Tibial artery (tissue), 4 donors: ENCODE measurements around the gene RPL11.

Experiments used
- DNase-seq, 2 donors: peaks; one replicate each; pipeline ENCODE4 v3.0.0-alpha.2; 2019
- H3K27ac ChIP-seq, 2 donors: fragments of 200-600 bp; sonication (generic) in 1 of 2; 1 replicate in 1 of 2; 2 replicates in 1 of 2; pipeline ENCODE4 v1.5.1; 2018 to 2019; ENCODE audit warnings: mild to moderate bottlenecking in 1 of 2
- H3K27me3 ChIP-seq, 2 donors: fragments of 200-600 bp; sonication (generic) in 1 of 2; one replicate each; pipeline versions ENCODE4 v1.5.1 to v1.6.0; 2016 to 2019
- H3K36me3 ChIP-seq, 3 donors: fragments of 200-600 bp; sonication (generic) in 2 of 3; one replicate each; pipeline ENCODE4 v1.5.1; 2016 to 2019; ENCODE audit warnings: mild to moderate bottlenecking in 2 of 3
- H3K4me1 ChIP-seq, 4 donors: fragments of 200-600 bp; sonication (generic) in 2 of 4; 1 replicate in 3 of 4; 2 replicates in 1 of 4; pipeline ENCODE4 v1.5.1; 2016 to 2019
- H3K4me3 ChIP-seq, 2 donors: fragments of 200-600 bp; sonication (generic) in 1 of 2; 1 replicate in 1 of 2; 2 replicates in 1 of 2; pipeline ENCODE4 v1.5.1; 2018 to 2019; ENCODE audit warnings: mild to moderate bottlenecking in 2 of 2
- H3K9me3 ChIP-seq, 3 donors: fragments of 200-600 bp; sonication (generic) in 1 of 3; one replicate each; pipeline ENCODE4 v1.5.1; 2016 to 2019
- CTCF ChIP-seq, 2 experiments: fragments of 200-600 bp in 1 of 2; fragments of 450-650 bp in 1 of 2; IDR thresholded peaks; one replicate each; pipeline ENCODE4 v1.5.1; 2017 to 2019; ENCODE audit warnings: antibody characterized with exemption in 2 of 2, mild to moderate bottlenecking in 1 of 2, moderate library complexity in 1 of 2
- intact Hi-C: fragments of 100-400 bp; cut with DNase I; formaldehyde crosslinking; loops from one replicate; pipeline ENCODE4 v1.15.0; 2023; ENCODE audit warnings: low total_unique reads

RPL11 gene

GRCh38 chr1:23660671-23661070, 30.9 kb upstream of the RPL11 start:
- H3K9me3 ChIP-seq, result no peaks in the 10 kb centered on the region
- H3K4me1 ChIP-seq, result no peaks in the 10 kb centered on the region
- no peak overlapping the region for H3K4me3 ChIP-seq
- peaks cover 0 to 15% of the 10 kb centered on the region in 2 donors for H3K27me3 ChIP-seq
- DNase-seq, result no peak
- H3K27ac ChIP-seq, result no peak overlapping the region
- TF ChIP-seq CTCF (IDR thresholded peaks at IDR 0.05), result no peak
- intact Hi-C loops, result no loop called here
- H3K36me3 ChIP-seq, result no peaks in the 10 kb centered on the region

GRCh38 chr1:23661887-23662286, 29.7 kb upstream of the RPL11 start:
- TF ChIP-seq CTCF (IDR thresholded peaks at IDR 0.05), result no peak
- H3K27ac ChIP-seq, result no peak overlapping the region
- no peak overlapping the region for H3K4me3 ChIP-seq
- no peaks in the 10 kb centered on the region for H3K36me3 ChIP-seq
- peaks cover 0 to 13% of the 10 kb centered on the region in 2 donors for H3K27me3 ChIP-seq
- intact Hi-C loops, result no loop called here
- no peak for DNase-seq
- no peaks in the 10 kb centered on the region for H3K4me1 ChIP-seq
- H3K9me3 ChIP-seq, result no peaks in the 10 kb centered on the region

- no peaks in the 10 kb centered on the region for H3K36me3 ChIP-seq
- intact Hi-C loops, result no loop called here
- H3K4me1 ChIP-seq, result no peaks in the 10 kb centered on the region
- no peak for TF ChIP-seq CTCF (IDR thresholded peaks at IDR 0.05)
- no peaks in the 10 kb centered on the region for H3K9me3 ChIP-seq
- no peak overlapping the region for H3K27ac ChIP-seq
- H3K4me3 ChIP-seq, result no peak overlapping the region
- no peak for DNase-seq
- peaks cover 0 to 12% of the 10 kb centered on the region in 2 donors for H3K27me3 ChIP-seq
Observed at GRCh38 chr1:23664837-23665795, 26.5 kb upstream of the RPL11 start.

GRCh38 chr1:23667411-23667810, 24.2 kb upstream of the RPL11 start:
- TF ChIP-seq CTCF (IDR thresholded peaks at IDR 0.05), result no peak
- no peaks in the 10 kb centered on the region for H3K4me1 ChIP-seq
- intact Hi-C loops, result no loop called here
- no peaks in the 10 kb centered on the region for H3K36me3 ChIP-seq
- peaks cover 0 to 4% of the 10 kb centered on the region in 2 donors for H3K27me3 ChIP-seq
- H3K9me3 ChIP-seq, result no peaks in the 10 kb centered on the region
- no peak overlapping the region for H3K4me3 ChIP-seq
- DNase-seq, result no peak
- no peak overlapping the region for H3K27ac ChIP-seq

- Histone ChIP-seq H3K9me3 (no peaks in the 10 kb centered on the region), H3K27me3 (peaks cover 0 to 2% of the 10 kb centered on the region in 2 donors), H3K4me3 (no peak overlapping the region), H3K27ac (no peak overlapping the region), H3K4me1 (no peaks in the 10 kb centered on the region), H3K36me3 (no peaks in the 10 kb centered on the region)
- DNase-seq, result no peak
- TF ChIP-seq CTCF (IDR thresholded peaks at IDR 0.05), result no peak
- intact Hi-C loops, result no loop called here
Observed at GRCh38 chr1:23670709-23671108, 20.9 kb upstream of the RPL11 start.
